ENCODE data around the gene PIK3IP1. TPM values are rescaled to one million over a fixed set of nuclear protein-coding genes. Genes with fewer than 3 reads are reported as not detected.

Gene PIK3IP1
- total and polyA plus RNA-seq, 10 donors = 36.1 to 152 (median 97.8) TPM

DNA sequence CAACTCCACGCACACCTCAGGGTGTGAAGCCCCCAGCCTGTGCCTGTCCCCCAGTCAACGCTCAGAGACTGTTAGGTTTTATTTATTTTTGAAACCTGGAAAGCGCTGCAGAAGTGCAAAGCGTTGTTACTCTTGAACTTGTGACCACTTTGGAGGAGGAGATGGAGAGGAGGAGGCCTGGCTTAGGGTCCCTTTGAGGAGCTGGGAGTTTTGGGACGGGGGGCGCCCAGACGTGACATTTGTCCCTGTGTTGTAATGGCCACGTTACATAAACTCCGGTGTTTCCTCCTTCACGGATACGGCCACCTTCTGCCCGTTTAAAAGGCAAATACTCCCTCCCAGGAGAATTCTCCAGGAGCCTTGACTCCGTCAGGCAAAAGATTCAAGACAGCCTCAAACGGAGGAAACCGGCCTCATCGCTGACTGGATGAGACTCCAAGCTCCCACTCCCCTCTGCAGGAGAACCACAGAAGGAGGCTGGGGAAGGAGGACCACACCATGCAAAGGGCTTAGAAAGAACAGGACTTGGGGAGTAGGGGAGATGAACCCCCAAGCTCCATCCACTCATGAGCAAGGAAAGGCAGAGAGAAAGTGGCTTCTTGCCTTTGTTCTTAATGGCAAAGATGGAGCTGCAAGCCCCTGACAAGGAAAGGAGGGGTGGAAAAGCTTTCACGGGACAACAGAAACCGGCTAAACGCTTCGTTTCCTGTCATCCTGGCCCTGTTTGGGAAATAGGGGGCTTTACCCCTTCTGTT is 630 bp downstream of the PIK3IP1 start:
- Histone ChIP-seq H3K9me3 (no peaks in the 10 kb centered on the region), H3K4me3 (peak overlapping the region; percentile 42 to 87 (median 72)), H3K36me3 (peaks cover 0 to 33% (median 11%) of the 10 kb centered on the region in 6 donors), H3K27ac (peak overlapping the region; percentile 98 to 100 (median 99)), H3K4me1 (peaks cover 41 to 97% (median 82%) of the 10 kb centered on the region in 6 donors), H3K27me3 (replicated peaks in 1 of 7) (no peaks in the 10 kb centered on the region)
- WGBS, 5 donors = 0 to 3% (median 1%) methylated on average over 17 to 20 of the region's 20 CpGs
- intact Hi-C loops (cut with DNase I; ENCODE audit: low total_unique reads) = no loop called here
- no peak for DNase-seq
- TF ChIP-seq, protein P1, sequence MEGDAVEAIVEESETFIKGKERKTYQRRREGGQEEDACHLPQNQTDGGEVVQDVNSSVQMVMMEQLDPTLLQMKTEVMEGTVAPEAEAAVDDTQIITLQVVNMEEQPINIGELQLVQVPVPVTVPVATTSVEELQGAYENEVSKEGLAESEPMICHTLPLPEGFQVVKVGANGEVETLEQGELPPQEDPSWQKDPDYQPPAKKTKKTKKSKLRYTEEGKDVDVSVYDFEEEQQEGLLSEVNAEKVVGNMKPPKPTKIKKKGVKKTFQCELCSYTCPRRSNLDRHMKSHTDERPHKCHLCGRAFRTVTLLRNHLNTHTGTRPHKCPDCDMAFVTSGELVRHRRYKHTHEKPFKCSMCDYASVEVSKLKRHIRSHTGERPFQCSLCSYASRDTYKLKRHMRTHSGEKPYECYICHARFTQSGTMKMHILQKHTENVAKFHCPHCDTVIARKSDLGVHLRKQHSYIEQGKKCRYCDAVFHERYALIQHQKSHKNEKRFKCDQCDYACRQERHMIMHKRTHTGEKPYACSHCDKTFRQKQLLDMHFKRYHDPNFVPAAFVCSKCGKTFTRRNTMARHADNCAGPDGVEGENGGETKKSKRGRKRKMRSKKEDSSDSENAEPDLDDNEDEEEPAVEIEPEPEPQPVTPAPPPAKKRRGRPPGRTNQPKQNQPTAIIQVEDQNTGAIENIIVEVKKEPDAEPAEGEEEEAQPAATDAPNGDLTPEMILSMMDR (IDR thresholded peaks at IDR 0.05 in 8 of 11, conservative IDR thresholded peaks at IDR 0.05 in 3 of 11) = no peak
- TF ChIP-seq POLR2AphosphoS5 (IDR thresholded peaks at IDR 0.05) (no peak), POLR2A (IDR thresholded peaks at IDR 0.05) (no peak)

DNA sequence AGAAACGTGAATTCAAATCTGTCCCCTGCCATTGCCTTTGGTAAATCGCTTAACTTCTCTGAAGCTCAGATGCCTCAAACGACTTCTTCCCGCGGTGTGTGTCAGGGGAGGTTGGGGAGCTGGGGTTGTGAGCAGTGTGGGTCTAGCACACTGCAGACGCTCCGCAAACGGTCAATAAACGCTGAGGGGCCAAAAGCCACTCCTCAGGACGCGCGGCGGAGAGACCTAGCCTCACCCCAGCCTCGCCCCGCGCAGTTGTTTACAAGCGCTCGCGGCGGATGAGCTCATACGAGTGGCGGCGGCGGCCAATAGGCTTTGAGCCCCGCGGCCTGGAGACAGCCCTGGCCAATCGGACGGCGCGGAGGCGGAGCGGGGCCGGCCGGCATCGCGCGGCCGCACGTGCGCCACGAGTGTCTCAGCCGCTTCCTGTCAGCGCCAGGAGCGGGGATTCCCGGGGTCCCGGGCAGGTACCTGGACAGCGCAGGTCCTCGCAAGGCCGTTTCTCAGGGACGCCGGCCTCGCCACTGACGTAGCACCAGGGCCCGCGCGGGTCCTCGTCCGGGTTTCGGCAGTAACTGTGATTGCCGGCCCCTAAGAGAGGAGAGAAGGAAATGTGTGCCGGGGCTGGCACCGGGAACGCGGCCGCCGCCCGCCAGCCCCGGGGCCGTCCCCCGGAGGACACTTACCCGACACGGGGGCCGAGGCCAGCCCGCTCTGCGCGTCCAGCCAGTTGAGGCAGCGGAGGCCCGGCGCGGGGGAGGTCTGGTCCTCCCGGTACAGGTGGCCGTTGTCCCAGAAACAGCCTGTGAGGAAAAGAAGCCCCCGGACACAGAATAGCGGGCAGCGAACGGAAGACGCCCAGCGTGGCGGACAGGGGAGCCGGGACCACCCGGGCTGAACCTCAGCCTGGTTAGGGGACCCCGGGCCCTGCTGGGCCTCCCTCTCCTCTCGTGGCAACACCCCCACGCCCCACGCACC is 1.5 kb downstream of the PIK3IP1 start:
- Histone ChIP-seq H3K27ac (peak overlapping the region; percentile 98 to 100 (median 99)), H3K27me3 (replicated peaks in 1 of 7) (no peaks in the 10 kb centered on the region), H3K9me3 (no peaks in the 10 kb centered on the region), H3K36me3 (peaks cover 0 to 41% (median 12%) of the 10 kb centered on the region in 6 donors), H3K4me3 (peak overlapping the region; percentile 42 to 87 (median 72)), H3K4me1 (peaks cover 42 to 97% (median 82%) of the 10 kb centered on the region in 6 donors)
- TF ChIP-seq POLR2AphosphoS5 (IDR thresholded peaks at IDR 0.05) (peak; percentile 100), POLR2A (IDR thresholded peaks at IDR 0.05) (peak; percentile 95 to 98 (median 98))
- TF ChIP-seq, protein P1 (IDR thresholded peaks at IDR 0.05 in 8 of 11, conservative IDR thresholded peaks at IDR 0.05 in 3 of 11) = peak in 5 of 11 experiments; percentile 5 to 24 (median 14)
- intact Hi-C loops (cut with DNase I; ENCODE audit: low total_unique reads) = no loop called here
- DNase-seq = peak; percentile 99
- WGBS, 5 donors = 0 to 1% (median 1%) methylated on average over 35 to 94 of the region's 95 CpGs

DNA sequence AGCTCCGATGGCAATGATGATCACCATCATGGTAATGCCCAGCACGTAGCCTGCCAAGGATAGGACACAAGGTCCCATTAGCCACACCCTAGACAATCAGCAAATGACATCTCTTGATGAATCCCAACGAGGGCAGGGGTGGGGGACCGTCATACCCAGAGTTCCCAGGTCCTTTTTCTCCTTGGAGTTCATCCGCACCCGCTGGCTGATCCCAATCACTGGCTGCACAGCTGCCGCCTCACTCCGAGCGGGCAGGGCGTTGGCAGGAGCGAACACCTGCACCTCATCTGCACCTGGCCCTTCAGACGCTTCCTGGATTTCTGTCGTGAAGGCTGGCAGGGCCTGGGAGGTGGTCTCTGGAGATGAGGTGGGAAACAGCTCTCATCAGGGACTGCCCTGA is 2.9 kb downstream of the PIK3IP1 start:
- H3K27me3 ChIP-seq (replicated peaks in 1 of 7) = no peaks in the 10 kb centered on the region
- no peaks in the 10 kb centered on the region for H3K9me3 ChIP-seq
- TF ChIP-seq POLR2AphosphoS5 (IDR thresholded peaks at IDR 0.05) (peak in 2 of 3 donors; percentile 16 to 85), POLR2A (IDR thresholded peaks at IDR 0.05) (no peak)
- TF ChIP-seq, protein P1 (IDR thresholded peaks at IDR 0.05 in 8 of 11, conservative IDR thresholded peaks at IDR 0.05 in 3 of 11) = no peak
- intact Hi-C loops (cut with DNase I; ENCODE audit: low total_unique reads) = no loop called here
- peaks cover 0 to 55% (median 25%) of the 10 kb centered on the region in 6 donors for H3K36me3 ChIP-seq
- H3K4me3 ChIP-seq = peak overlapping the region in 7 of 8 donors; percentile 1 to 87 (median 71)
- DNase-seq = peak; percentile 84
- H3K27ac ChIP-seq = peak overlapping the region; percentile 98 to 100 (median 99)
- WGBS, 5 donors = 67 to 82% (median 76%) methylated on average over 12 to 13 of the region's 13 CpGs
- peaks cover 49 to 97% (median 85%) of the 10 kb centered on the region in 6 donors for H3K4me1 ChIP-seq

Data from spleen (tissue), 11 donors.